ENCODE results near the gene LRMDA.
"Not testable (repeated sequence)": the region's sequence is repeated elsewhere in the genome, so short reads cannot be mapped to it uniquely, and the experiment has no call there.

LRMDA gene

GRCh38 chr10:76138906-76139305 lies 707.5 kb downstream of the LRMDA start:
- ATAC-seq = no peak
- no peak overlapping the region for H3K27ac Mint-ChIP-seq
- H3K4me1 Mint-ChIP-seq = no peaks in the 10 kb centered on the region
- H3K9me3 Mint-ChIP-seq = no peaks in the 10 kb centered on the region
- H3K4me3 Mint-ChIP-seq = no peak overlapping the region
- no peaks in the 10 kb centered on the region for H3K27me3 Mint-ChIP-seq
- no peak for DNase-seq

- Mint-ChIP-seq H3K9me3 (no peaks in the 10 kb centered on the region), H3K4me1 (no peaks in the 10 kb centered on the region), H3K27me3 (no peaks in the 10 kb centered on the region), H3K27ac (no peak overlapping the region), H3K4me3 (no peak overlapping the region)
- no peak for ATAC-seq
- DNase-seq = no peak
Measured at GRCh38 chr10:76139431-76139830, 708.0 kb downstream of the LRMDA start.

DNA sequence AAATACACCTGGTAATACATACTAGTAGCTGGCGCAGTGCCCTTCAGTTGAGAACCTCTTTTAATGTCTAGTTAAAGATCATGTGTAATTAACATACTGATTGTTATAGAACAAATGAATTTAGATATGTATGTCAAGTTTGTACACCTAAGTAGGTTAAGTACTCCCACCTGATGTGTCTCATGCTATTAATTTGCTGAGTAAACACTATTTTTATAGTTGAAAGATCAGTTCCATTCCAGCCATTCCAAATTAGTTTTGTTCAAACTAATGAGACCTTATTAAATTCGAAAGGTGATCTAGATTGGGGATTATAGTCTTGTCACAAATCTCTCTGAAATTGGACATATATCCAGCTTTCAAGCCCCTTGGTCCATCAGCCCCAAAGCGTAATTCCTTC lies 710.0 kb downstream of the LRMDA start:
- Mint-ChIP-seq H3K4me1 (no peaks in the 10 kb centered on the region), H3K27ac (no peak overlapping the region), H3K4me3 (no peak overlapping the region), H3K9me3 (no peaks in the 10 kb centered on the region), H3K27me3 (no peaks in the 10 kb centered on the region)
- no peak for DNase-seq
- no peak for ATAC-seq

DNA sequence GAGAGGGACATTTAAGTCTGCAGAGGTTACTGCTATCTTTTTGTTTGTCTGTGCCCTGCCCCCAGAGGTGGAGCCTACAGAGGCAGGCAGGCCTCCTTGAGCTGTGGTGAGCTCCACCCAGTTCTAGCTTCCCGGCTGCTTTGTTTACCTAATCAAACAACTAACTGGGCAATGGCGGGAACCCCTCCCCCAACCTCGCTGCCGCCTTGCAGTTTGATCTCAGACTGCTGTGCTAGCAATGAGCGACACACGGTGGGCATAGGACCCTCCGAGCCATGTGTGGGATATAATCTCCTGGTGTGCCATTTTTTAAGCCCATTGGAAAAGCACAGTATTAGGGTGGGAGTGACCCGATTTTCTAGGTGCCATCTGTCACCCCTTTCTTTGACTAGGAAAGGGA lies 716.8 kb downstream of the LRMDA start:
- ATAC-seq, H3K27me3 Mint-ChIP-seq, DNase-seq: not testable (repeated sequence)

GRCh38 chr10:76149182-76149581 lies 717.8 kb downstream of the LRMDA start:
- Mint-ChIP-seq H3K4me3 (no peak overlapping the region), H3K9me3 (peaks cover 4 to 7% of the 10 kb centered on the region in 2 donors), H3K27ac (no peak overlapping the region), H3K4me1 (no peaks in the 10 kb centered on the region), H3K27me3 (no peaks in the 10 kb centered on the region)
- no peak for DNase-seq
- ATAC-seq = no peak

More for the DNA sequence above, 716.8 kb downstream of the LRMDA start:
- H3K4me1 Mint-ChIP-seq, H3K27ac Mint-ChIP-seq, H3K9me3 Mint-ChIP-seq, H3K4me3 Mint-ChIP-seq: not testable (repeated sequence)

GRCh38 chr10:76149602-76150138 lies 718.2 kb downstream of the LRMDA start:
- no peak for ATAC-seq
- Mint-ChIP-seq H3K4me3 (no peak overlapping the region), H3K4me1 (no peaks in the 10 kb centered on the region), H3K27ac (no peak overlapping the region), H3K27me3 (no peaks in the 10 kb centered on the region), H3K9me3 (peaks cover 5 to 7% of the 10 kb centered on the region in 2 donors)
- no peak for DNase-seq

DNA sequence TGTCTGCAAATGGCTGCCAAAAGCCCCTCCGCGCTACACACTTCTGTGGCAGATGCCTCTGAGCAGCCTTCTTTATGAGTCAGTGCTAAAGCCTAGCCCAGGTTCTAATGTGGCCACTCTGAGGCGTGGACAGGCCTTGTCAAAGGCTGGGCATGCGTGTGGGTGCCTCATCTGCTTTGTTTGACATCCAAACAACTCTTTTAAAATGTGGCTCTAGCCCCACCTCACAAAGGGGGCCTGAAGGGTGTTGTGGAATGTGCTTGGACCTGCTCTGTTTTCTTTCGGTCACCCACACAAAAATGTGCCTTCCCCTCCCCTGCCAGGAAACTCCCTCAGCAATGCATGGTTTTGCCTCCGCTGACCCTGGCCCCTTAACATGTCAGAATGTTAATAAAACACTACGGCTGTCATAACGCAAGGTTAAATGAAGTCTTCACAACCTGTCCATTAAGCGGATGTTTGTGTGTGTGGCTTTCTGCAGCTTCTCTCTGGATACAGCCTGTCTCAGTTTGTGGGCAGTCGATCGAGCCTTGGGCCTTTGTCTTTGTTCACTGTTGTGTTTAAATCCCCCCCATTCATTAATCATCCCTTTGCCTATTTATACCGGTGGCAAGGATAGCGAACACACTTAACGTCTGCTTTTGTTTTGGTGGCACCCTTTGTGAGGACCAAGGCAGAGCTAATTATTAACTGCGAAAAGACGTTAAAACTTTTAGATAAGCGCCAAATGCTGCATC lies 718.9 kb downstream of the LRMDA start:
- no peak overlapping the region for H3K4me3 Mint-ChIP-seq
- no peak overlapping the region for H3K27ac Mint-ChIP-seq
- no peaks in the 10 kb centered on the region for H3K4me1 Mint-ChIP-seq
- H3K27me3 Mint-ChIP-seq = no peaks in the 10 kb centered on the region
- DNase-seq = no peak
- H3K9me3 Mint-ChIP-seq = peaks cover 5 to 7% of the 10 kb centered on the region in 2 donors
- ATAC-seq = no peak

DNA sequence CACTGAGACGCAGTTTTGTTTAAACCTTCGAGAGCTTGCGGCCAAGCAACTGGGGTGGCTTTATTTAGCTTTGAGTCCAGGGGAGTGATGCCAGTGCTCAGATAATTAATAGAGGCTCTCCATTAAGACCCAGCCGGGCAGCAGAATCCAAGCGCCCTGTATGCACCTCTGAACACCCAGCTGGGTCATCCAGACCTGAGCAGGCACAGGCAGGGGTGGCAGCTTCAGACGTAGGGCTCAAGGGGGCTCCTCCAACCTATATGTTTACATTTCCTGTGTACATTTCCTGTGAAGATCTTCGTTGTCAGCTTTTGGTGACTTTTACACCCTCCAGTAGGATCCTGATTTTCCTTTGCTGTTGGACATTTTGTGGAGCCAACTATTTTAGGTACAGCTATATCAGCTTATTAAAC lies 719.5 kb downstream of the LRMDA start:
- Mint-ChIP-seq H3K27ac (no peak overlapping the region), H3K27me3 (no peaks in the 10 kb centered on the region), H3K4me3 (no peak overlapping the region), H3K4me1 (no peaks in the 10 kb centered on the region), H3K9me3 (peaks cover 5 to 7% of the 10 kb centered on the region in 2 donors)
- no peak for DNase-seq
- ATAC-seq = no peak

DNA sequence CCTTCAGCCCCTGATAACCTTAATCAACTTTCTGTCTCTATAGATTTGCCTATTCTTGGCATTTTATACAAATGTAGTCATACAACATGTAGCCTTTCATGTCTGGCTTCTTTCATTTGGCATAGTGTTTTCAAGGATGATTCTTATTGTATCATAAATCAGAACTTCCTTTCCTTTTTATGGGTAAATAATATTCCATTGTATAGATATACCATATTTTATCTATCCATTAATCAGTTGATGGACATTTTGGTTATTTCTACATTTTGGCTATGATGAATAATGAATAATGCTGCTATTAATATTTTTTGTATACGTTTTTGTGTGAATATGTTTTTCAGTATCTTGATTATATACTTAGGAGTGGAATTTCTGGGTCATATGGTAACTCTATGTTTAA lies 720.8 kb downstream of the LRMDA start:
- H3K9me3 Mint-ChIP-seq = peaks cover 5 to 7% of the 10 kb centered on the region in 2 donors
- no peak overlapping the region for H3K27ac Mint-ChIP-seq
- no peak overlapping the region for H3K4me3 Mint-ChIP-seq
- ATAC-seq (no peak), DNase-seq (no peak)
- H3K4me1 Mint-ChIP-seq = no peaks in the 10 kb centered on the region
- no peaks in the 10 kb centered on the region for H3K27me3 Mint-ChIP-seq

DNA sequence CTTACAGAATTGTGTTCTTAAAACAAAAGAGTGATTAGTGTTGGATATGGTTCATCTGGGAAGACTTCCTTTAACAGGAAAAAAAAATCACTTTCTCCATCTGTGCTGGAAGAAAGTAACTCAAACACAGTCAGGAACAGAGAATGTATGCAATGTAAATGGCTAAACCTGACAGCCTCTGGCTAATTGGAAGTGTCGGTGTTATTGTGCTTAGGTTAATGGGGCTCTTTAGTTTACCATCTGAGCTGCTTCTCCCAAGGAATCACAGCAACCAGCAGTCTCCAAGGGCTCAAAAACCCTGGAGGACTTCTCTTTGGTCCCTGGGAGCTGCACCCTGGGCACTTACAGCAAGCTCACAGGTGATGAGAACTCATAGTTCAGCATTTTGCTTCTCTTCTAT lies 724.5 kb downstream of the LRMDA start:
- Mint-ChIP-seq H3K27ac (no peak overlapping the region), H3K27me3 (no peaks in the 10 kb centered on the region), H3K9me3 (peaks cover 7 to 9% of the 10 kb centered on the region in 2 donors), H3K4me1 (no peaks in the 10 kb centered on the region), H3K4me3 (no peak overlapping the region)
- ATAC-seq (no peak), DNase-seq (no peak)

GRCh38 chr10:76160446-76161300 lies 729.2 kb downstream of the LRMDA start:
- no peak overlapping the region for H3K4me3 Mint-ChIP-seq
- DNase-seq = no peak

GRCh38 chr10:76161301-76161582 lies 729.8 kb downstream of the LRMDA start:
- no peak for ATAC-seq
- DNase-seq = no peak
- peaks cover 12 to 15% of the 10 kb centered on the region in 2 donors for H3K9me3 Mint-ChIP-seq
- H3K27ac Mint-ChIP-seq = no peak overlapping the region
- H3K4me3 Mint-ChIP-seq = no peak overlapping the region
- H3K4me1 Mint-ChIP-seq = no peaks in the 10 kb centered on the region
- H3K27me3 Mint-ChIP-seq = no peaks in the 10 kb centered on the region

More at GRCh38 chr10:76160446-76161300, 729.2 kb downstream of the LRMDA start:
- no peak for ATAC-seq
- no peaks in the 10 kb centered on the region for H3K27me3 Mint-ChIP-seq
- H3K9me3 Mint-ChIP-seq = peaks cover 9 to 12% of the 10 kb centered on the region in 2 donors
- H3K4me1 Mint-ChIP-seq = no peaks in the 10 kb centered on the region
- H3K27ac Mint-ChIP-seq = no peak overlapping the region

DNA sequence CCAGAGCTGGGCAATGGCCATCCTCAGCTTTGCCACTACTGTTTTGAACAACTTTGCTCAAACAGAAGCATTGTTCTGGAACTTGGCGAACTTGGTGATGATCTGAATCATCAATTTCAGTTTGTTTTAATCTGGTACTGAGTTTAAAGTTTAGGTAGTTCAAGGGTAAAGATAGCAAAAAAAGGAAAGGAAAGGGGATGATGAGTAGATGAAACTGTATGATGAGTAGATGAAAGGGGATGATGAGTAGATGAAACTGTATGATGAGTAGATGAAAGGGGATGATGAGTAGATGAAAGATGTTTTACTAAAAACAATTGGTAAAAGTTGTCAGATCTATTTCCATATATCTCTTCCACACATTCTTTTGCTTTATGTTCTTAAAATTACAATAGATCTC lies 737.0 kb downstream of the LRMDA start:
- peaks cover 0 to 23% of the 10 kb centered on the region in 2 donors for H3K9me3 Mint-ChIP-seq
- DNase-seq (no peak), ATAC-seq (no peak)
- H3K4me3 Mint-ChIP-seq = no peak overlapping the region
- H3K27ac Mint-ChIP-seq = no peak overlapping the region
- H3K27me3 Mint-ChIP-seq = no peaks in the 10 kb centered on the region
- H3K4me1 Mint-ChIP-seq = no peaks in the 10 kb centered on the region

- no peak overlapping the region for H3K27ac Mint-ChIP-seq
- H3K9me3 Mint-ChIP-seq = peaks cover 0 to 23% of the 10 kb centered on the region in 2 donors
- no peak overlapping the region for H3K4me3 Mint-ChIP-seq
- DNase-seq (no peak), ATAC-seq (no peak)
- H3K4me1 Mint-ChIP-seq = no peaks in the 10 kb centered on the region
- H3K27me3 Mint-ChIP-seq = no peaks in the 10 kb centered on the region
Measured at GRCh38 chr10:76169246-76169645, 737.8 kb downstream of the LRMDA start.

DNA sequence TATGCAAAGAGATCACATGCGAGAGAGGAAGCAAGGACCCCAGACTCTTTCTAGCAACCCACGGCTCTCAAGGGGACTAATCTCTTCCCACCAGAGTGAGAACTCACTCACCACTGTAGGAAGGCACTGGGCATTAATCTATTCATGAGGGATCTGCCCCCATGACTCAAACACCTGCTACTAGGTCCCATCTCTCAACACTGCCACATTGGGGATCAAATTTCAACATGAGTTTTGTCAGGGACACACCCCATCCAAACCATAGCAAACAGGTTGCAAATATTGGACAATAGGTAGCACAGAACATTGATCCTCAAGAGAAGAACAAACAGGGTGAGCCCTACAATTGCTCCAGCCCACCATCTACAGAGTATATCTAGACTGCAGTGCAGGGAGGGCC lies 740.6 kb downstream of the LRMDA start:
- Mint-ChIP-seq H3K9me3 (peaks cover 0 to 5% of the 10 kb centered on the region in 2 donors), H3K4me3 (no peak overlapping the region), H3K27ac (no peak overlapping the region), H3K4me1 (no peaks in the 10 kb centered on the region), H3K27me3 (no peaks in the 10 kb centered on the region)
- ATAC-seq (no peak), DNase-seq (no peak)

DNA sequence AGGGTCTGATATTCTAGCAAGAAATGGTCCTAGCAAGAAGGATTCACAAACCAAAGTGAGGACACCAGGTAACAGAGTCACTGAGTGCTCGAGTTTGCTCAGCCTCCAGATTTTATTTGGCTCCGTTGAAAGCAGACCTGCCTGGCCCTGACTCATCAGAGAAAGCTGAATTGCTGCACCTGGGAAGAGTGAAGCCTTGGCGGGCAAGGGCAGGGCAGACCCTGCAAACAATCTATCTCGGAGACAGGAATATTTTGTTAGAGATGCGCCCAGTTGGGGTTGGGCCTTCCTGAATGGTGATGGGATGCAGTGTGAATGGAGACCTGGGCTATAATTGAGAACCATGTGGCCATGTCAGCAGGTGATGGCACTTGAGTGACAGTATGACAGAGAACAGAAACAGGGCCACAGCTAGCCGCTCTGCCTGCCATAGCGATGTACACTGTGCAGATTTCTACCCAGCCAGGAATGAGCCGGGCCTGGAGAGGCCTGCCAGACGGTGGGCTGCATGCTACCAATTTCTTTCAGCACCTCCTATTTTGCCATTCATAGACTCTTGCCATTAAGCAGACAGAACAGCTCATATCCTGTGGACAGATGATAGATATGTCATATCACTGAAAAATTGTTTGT lies 744.2 kb downstream of the LRMDA start:
- ATAC-seq (no peak), DNase-seq (no peak)
- Mint-ChIP-seq H3K9me3 (no peaks in the 10 kb centered on the region), H3K4me1 (no peaks in the 10 kb centered on the region), H3K27me3 (no peaks in the 10 kb centered on the region), H3K4me3 (no peak overlapping the region), H3K27ac (no peak overlapping the region)

All from stimulated activated naive CD8-positive, alpha-beta T cell treated with anti-CD3 and anti-CD28 coated beads, Interleukin-15, amount 100 ng/mL, for 72 hours (primary cell).